ENCODE measurements around the gene MEF2D. TPM values are rescaled to one million over a fixed set of nuclear protein-coding genes. Genes with fewer than 3 reads are reported as not detected.

MEF2D gene
- total RNA-seq, 6 donors from 2014 or later, result 42.7 to 146 (median 58.7) TPM

- Histone ChIP-seq H3K27me3 (no peaks in the 10 kb centered on the region), H3K4me3 (no peak overlapping the region), H3K27ac (no peak overlapping the region), H3K36me3 (no peaks in the 10 kb centered on the region), H3K4me1 (no peaks in the 10 kb centered on the region), H3K9me3 (no peaks in the 10 kb centered on the region)
- 95 to 97% methylated on average over 4 of the region's 4 CpGs for WGBS, 2 donors
- ATAC-seq (ENCODE audit: low FRiP score in 2 of 2) (no peak), DNase-seq (no peak)
- TF ChIP-seq POLR2A (IDR thresholded peaks at IDR 0.05), result no peak
- TF ChIP-seq, protein P1, sequence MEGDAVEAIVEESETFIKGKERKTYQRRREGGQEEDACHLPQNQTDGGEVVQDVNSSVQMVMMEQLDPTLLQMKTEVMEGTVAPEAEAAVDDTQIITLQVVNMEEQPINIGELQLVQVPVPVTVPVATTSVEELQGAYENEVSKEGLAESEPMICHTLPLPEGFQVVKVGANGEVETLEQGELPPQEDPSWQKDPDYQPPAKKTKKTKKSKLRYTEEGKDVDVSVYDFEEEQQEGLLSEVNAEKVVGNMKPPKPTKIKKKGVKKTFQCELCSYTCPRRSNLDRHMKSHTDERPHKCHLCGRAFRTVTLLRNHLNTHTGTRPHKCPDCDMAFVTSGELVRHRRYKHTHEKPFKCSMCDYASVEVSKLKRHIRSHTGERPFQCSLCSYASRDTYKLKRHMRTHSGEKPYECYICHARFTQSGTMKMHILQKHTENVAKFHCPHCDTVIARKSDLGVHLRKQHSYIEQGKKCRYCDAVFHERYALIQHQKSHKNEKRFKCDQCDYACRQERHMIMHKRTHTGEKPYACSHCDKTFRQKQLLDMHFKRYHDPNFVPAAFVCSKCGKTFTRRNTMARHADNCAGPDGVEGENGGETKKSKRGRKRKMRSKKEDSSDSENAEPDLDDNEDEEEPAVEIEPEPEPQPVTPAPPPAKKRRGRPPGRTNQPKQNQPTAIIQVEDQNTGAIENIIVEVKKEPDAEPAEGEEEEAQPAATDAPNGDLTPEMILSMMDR (IDR thresholded peaks at IDR 0.05), result no peak
- no peak for TF ChIP-seq EP300 (IDR thresholded peaks at IDR 0.05)
- no peak for TF ChIP-seq POLR2AphosphoS5 (IDR thresholded peaks at IDR 0.05)
Observed at GRCh38 chr1:156547434-156547833, 46.9 kb upstream of the MEF2D start.

- no peak overlapping the region for H3K27ac ChIP-seq
- TF ChIP-seq EP300 (IDR thresholded peaks at IDR 0.05), result no peak
- TF ChIP-seq POLR2AphosphoS5 (IDR thresholded peaks at IDR 0.05), result no peak
- TF ChIP-seq, protein P1 (IDR thresholded peaks at IDR 0.05), result no peak
- no peak for TF ChIP-seq POLR2A (IDR thresholded peaks at IDR 0.05)
- ATAC-seq (ENCODE audit: low FRiP score in 2 of 2) (no peak), DNase-seq (no peak)
- no peaks in the 10 kb centered on the region for H3K4me1 ChIP-seq
- no peaks in the 10 kb centered on the region for H3K27me3 ChIP-seq
- no peak overlapping the region for H3K4me3 ChIP-seq
- H3K36me3 ChIP-seq, result no peaks in the 10 kb centered on the region
- 93 to 98% methylated on average over 3 of the region's 3 CpGs for WGBS, 2 donors
- H3K9me3 ChIP-seq, result no peaks in the 10 kb centered on the region
Observed at GRCh38 chr1:156546267-156546666, 45.7 kb upstream of the MEF2D start.

- H3K4me3 ChIP-seq, result no peak overlapping the region
- ATAC-seq (ENCODE audit: low FRiP score in 2 of 2), result no peak
- H3K4me1 ChIP-seq, result peaks cover 0 to 4% (median 0%) of the 10 kb centered on the region in 4 donors
- no peaks in the 10 kb centered on the region for H3K36me3 ChIP-seq
- no peaks in the 10 kb centered on the region for H3K9me3 ChIP-seq
- TF ChIP-seq, protein P1 (IDR thresholded peaks at IDR 0.05), result no peak
- TF ChIP-seq POLR2A (IDR thresholded peaks at IDR 0.05) (no peak), POLR2AphosphoS5 (IDR thresholded peaks at IDR 0.05) (no peak), EP300 (IDR thresholded peaks at IDR 0.05) (no peak)
- no peak for DNase-seq
- H3K27me3 ChIP-seq, result no peaks in the 10 kb centered on the region
- H3K27ac ChIP-seq, result no peak overlapping the region
- 92 to 96% methylated on average over 3 of the region's 3 CpGs for WGBS, 2 donors
Observed at GRCh38 chr1:156544592-156545102, 44.1 kb upstream of the MEF2D start.

- no peak overlapping the region for H3K4me3 ChIP-seq
- no peaks in the 10 kb centered on the region for H3K36me3 ChIP-seq
- peaks cover 0 to 4% (median 0%) of the 10 kb centered on the region in 4 donors for H3K4me1 ChIP-seq
- TF ChIP-seq EP300 (IDR thresholded peaks at IDR 0.05), result no peak
- no peak for TF ChIP-seq POLR2A (IDR thresholded peaks at IDR 0.05)
- TF ChIP-seq POLR2AphosphoS5 (IDR thresholded peaks at IDR 0.05), result no peak
- TF ChIP-seq, protein P1 (IDR thresholded peaks at IDR 0.05), result no peak
- ATAC-seq (ENCODE audit: low FRiP score in 2 of 2), result no peak
- no peak overlapping the region for H3K27ac ChIP-seq
- DNase-seq, result no peak
- H3K27me3 ChIP-seq, result no peaks in the 10 kb centered on the region
- no peaks in the 10 kb centered on the region for H3K9me3 ChIP-seq
- WGBS, 2 donors, result 76 to 79% methylated on average over 1 of the region's 1 CpG
Observed at GRCh38 chr1:156543066-156543465, 42.5 kb upstream of the MEF2D start.

- H3K27me3 ChIP-seq, result no peaks in the 10 kb centered on the region
- no peak overlapping the region for H3K27ac ChIP-seq
- ATAC-seq (ENCODE audit: low FRiP score in 2 of 2) (peak in 1 of 2 donors; percentile 56), DNase-seq (peak in 1 of 2 donors; percentile 38)
- no peak overlapping the region for H3K4me3 ChIP-seq
- no peaks in the 10 kb centered on the region for H3K9me3 ChIP-seq
- no peaks in the 10 kb centered on the region for H3K36me3 ChIP-seq
- TF ChIP-seq, protein P1 (IDR thresholded peaks at IDR 0.05), result no peak
- TF ChIP-seq POLR2AphosphoS5 (IDR thresholded peaks at IDR 0.05) (no peak), POLR2A (IDR thresholded peaks at IDR 0.05) (no peak), EP300 (IDR thresholded peaks at IDR 0.05) (no peak)
- H3K4me1 ChIP-seq, result peaks cover 0 to 4% (median 0%) of the 10 kb centered on the region in 4 donors
- WGBS, 2 donors, result 100% methylated on average over 2 of the region's 2 CpGs
Observed at GRCh38 chr1:156540955-156541354, 40.4 kb upstream of the MEF2D start.
